SJCRH30 (cell line): ENCODE measurements around the gene PRIM2. TPM values are rescaled to one million over a fixed set of nuclear protein-coding genes. Genes with fewer than 3 reads are reported as not detected.
"Not testable (repeated sequence)": the region's sequence is repeated elsewhere in the genome, so short reads cannot be mapped to it uniquely, and the experiment has no call there.

Experiments used
- DNase-seq, 2 experiments: peaks; one replicate each; pipeline ENCODE4 v3.0.0-alpha.2; 2015 to 2020
- H3K27ac ChIP-seq: fragments of 250-450 bp; sonication (Bioruptor Pico); 2 replicates; pipeline ENCODE4 v1.5.1; 2020; ENCODE audit warnings: mild to moderate bottlenecking, moderate library complexity
- H3K27me3 ChIP-seq: fragments of 250-450 bp; sonication (Bioruptor Pico); 2 replicates; pipeline ENCODE4 v1.5.1; 2020; ENCODE audit warnings: mild to moderate bottlenecking, moderate library complexity
- H3K36me3 ChIP-seq: fragments of 250-450 bp; sonication (Bioruptor Pico); 2 replicates; pipeline ENCODE4 v1.5.1; 2020; ENCODE audit warnings: mild to moderate bottlenecking, moderate library complexity
- H3K4me1 ChIP-seq: fragments of 250-450 bp; sonication (Bioruptor Pico); 2 replicates; pipeline ENCODE4 v1.5.1; 2020; ENCODE audit warnings: mild to moderate bottlenecking, moderate library complexity
- H3K4me3 ChIP-seq: fragments of 250-450 bp; sonication (Bioruptor Pico); 2 replicates; pipeline ENCODE4 v1.5.1; 2020; ENCODE audit warnings: mild to moderate bottlenecking, moderate library complexity
- H3K9me3 ChIP-seq: fragments of 250-450 bp; sonication (Bioruptor Pico); replicated peaks from 2 replicates; pipeline ENCODE4 v1.5.1; 2020; ENCODE audit warnings: mild to moderate bottlenecking, moderate library complexity
- total RNA-seq: library from RNA; depleted of rRNA; stranded (reverse); fragments of >200 nt; shearing (Covaris generic); gene quantifications from 2 replicates; pipeline ENCODE4 v1.2.3, GENCODE V29; 2014

PRIM2 gene
- total RNA-seq, 1 experiment from 2014 or later, result 33.5 TPM

- H3K27me3 ChIP-seq, H3K27ac ChIP-seq, H3K4me1 ChIP-seq, H3K9me3 ChIP-seq, H3K4me3 ChIP-seq, H3K36me3 ChIP-seq: not testable (repeated sequence)
- DNase-seq, result peak in 1 of 2 experiments; percentile 5
Observed at GRCh38 chr6:57572844-57573243, 255.4 kb downstream of the PRIM2 start.

GRCh38 chr6:57577023-57577422, 259.6 kb downstream of the PRIM2 start:
- H3K27me3 ChIP-seq, H3K27ac ChIP-seq, H3K9me3 ChIP-seq, DNase-seq, H3K4me3 ChIP-seq, H3K36me3 ChIP-seq, H3K4me1 ChIP-seq: not testable (repeated sequence)

- H3K27me3 ChIP-seq, H3K4me3 ChIP-seq, H3K4me1 ChIP-seq, H3K36me3 ChIP-seq, H3K27ac ChIP-seq, H3K9me3 ChIP-seq: not testable (repeated sequence)
- DNase-seq, result peak in 1 of 2 experiments; percentile 4
Observed at GRCh38 chr6:57579489-57579888, 262.1 kb downstream of the PRIM2 start.

- not testable (repeated sequence) for H3K27ac ChIP-seq, DNase-seq, H3K4me1 ChIP-seq, H3K27me3 ChIP-seq, H3K4me3 ChIP-seq, H3K36me3 ChIP-seq, H3K9me3 ChIP-seq
Observed at GRCh38 chr6:57581586-57581985, 264.2 kb downstream of the PRIM2 start.

- H3K9me3 ChIP-seq, H3K27me3 ChIP-seq, H3K4me1 ChIP-seq, H3K27ac ChIP-seq, H3K36me3 ChIP-seq, DNase-seq, H3K4me3 ChIP-seq: not testable (repeated sequence)
Observed at GRCh38 chr6:57601105-57601504, 283.7 kb downstream of the PRIM2 start.

- H3K36me3 ChIP-seq, H3K4me3 ChIP-seq, H3K27ac ChIP-seq, DNase-seq, H3K9me3 ChIP-seq, H3K4me1 ChIP-seq, H3K27me3 ChIP-seq: not testable (repeated sequence)
Observed at GRCh38 chr6:57605303-57605702, 287.9 kb downstream of the PRIM2 start.

GRCh38 chr6:57606331-57606730, 288.9 kb downstream of the PRIM2 start:
- H3K27ac ChIP-seq, H3K27me3 ChIP-seq, H3K4me3 ChIP-seq, H3K36me3 ChIP-seq, H3K9me3 ChIP-seq, H3K4me1 ChIP-seq, DNase-seq: not testable (repeated sequence)

GRCh38 chr6:57610612-57611011, 293.2 kb downstream of the PRIM2 start:
- H3K36me3 ChIP-seq, H3K9me3 ChIP-seq, H3K4me1 ChIP-seq, H3K27me3 ChIP-seq, H3K27ac ChIP-seq, H3K4me3 ChIP-seq, DNase-seq: not testable (repeated sequence)

- not testable (repeated sequence) for H3K36me3 ChIP-seq, H3K27ac ChIP-seq, H3K4me1 ChIP-seq, H3K27me3 ChIP-seq, DNase-seq, H3K4me3 ChIP-seq, H3K9me3 ChIP-seq
Observed at GRCh38 chr6:57618959-57619358, 301.5 kb downstream of the PRIM2 start.

- not testable (repeated sequence) for H3K27me3 ChIP-seq, H3K4me3 ChIP-seq, H3K27ac ChIP-seq, H3K4me1 ChIP-seq, H3K9me3 ChIP-seq, H3K36me3 ChIP-seq, DNase-seq
Observed at GRCh38 chr6:57631773-57632172, 314.3 kb downstream of the PRIM2 start.

- not testable (repeated sequence) for DNase-seq, H3K27me3 ChIP-seq, H3K27ac ChIP-seq, H3K9me3 ChIP-seq, H3K4me3 ChIP-seq, H3K4me1 ChIP-seq, H3K36me3 ChIP-seq
Observed at GRCh38 chr6:57658526-57658925, 341.1 kb downstream of the PRIM2 start.

GRCh38 chr6:57659794-57660193, 342.4 kb downstream of the PRIM2 start:
- not testable (repeated sequence) for H3K4me3 ChIP-seq, H3K4me1 ChIP-seq, H3K27me3 ChIP-seq, H3K27ac ChIP-seq, DNase-seq, H3K9me3 ChIP-seq, H3K36me3 ChIP-seq

GRCh38 chr6:57660940-57661339, 343.5 kb downstream of the PRIM2 start:
- H3K36me3 ChIP-seq, DNase-seq, H3K27me3 ChIP-seq, H3K9me3 ChIP-seq, H3K27ac ChIP-seq, H3K4me1 ChIP-seq, H3K4me3 ChIP-seq: not testable (repeated sequence)

GRCh38 chr6:57668108-57668507, 350.7 kb downstream of the PRIM2 start:
- H3K27ac ChIP-seq, H3K4me3 ChIP-seq: not testable (repeated sequence)

GRCh38 chr6:57671237-57671636, 353.8 kb downstream of the PRIM2 start:
- not testable (repeated sequence) for DNase-seq, H3K4me1 ChIP-seq, H3K9me3 ChIP-seq, H3K4me3 ChIP-seq, H3K36me3 ChIP-seq, H3K27ac ChIP-seq, H3K27me3 ChIP-seq

More at GRCh38 chr6:57668108-57668507, 350.7 kb downstream of the PRIM2 start:
- not testable (repeated sequence) for H3K4me1 ChIP-seq, H3K36me3 ChIP-seq, H3K9me3 ChIP-seq, H3K27me3 ChIP-seq, DNase-seq

GRCh38 chr6:57671937-57672627, 354.7 kb downstream of the PRIM2 start:
- not testable (repeated sequence) for H3K4me3 ChIP-seq, H3K27me3 ChIP-seq, H3K27ac ChIP-seq, H3K4me1 ChIP-seq, H3K9me3 ChIP-seq, H3K36me3 ChIP-seq
- DNase-seq, result peak; percentile 4 to 37
